ENCODE measurements around the gene PEPD. TPM values are rescaled to one million over a fixed set of nuclear protein-coding genes. Genes with fewer than 3 reads are reported as not detected.

The PEPD gene
- total and polyA plus RNA-seq, 10 of the 15 experiments (the other 5 are each of a cell fraction or from before 2014, with no cell fraction given), result 1.4 to 52.0 (median 20.2) TPM

GRCh38 chr19:33413868-33414666 is 107.5 kb downstream of the PEPD start:
- WGBS (ENCODE audit: insufficient coverage, insufficient replicate concordance, low lambda C conversion rate, missing lambda C conversion rate), result 49% methylated on average over 25 of the region's 25 CpGs
- in situ Hi-C loops (cut with MboI), result no loop called here
- H3K4me1 ChIP-seq (ENCODE audit: control insufficient read depth, insufficient read depth, low read length), result no peaks in the 10 kb centered on the region
- RAD21 ChIA-PET (ENCODE audit: unreplicated experiment), result no interaction called here
- ATAC-seq, result no peak
- H3K36me3 ChIP-seq (ENCODE audit: control insufficient read depth in 2 of 2, insufficient read depth in 2 of 2, low read length in 1 of 2), result no peaks in the 10 kb centered on the region
- no peak overlapping the region for H3K9ac ChIP-seq (ENCODE audit: control insufficient read depth, insufficient read depth, low read length)
- no TSS peak for BruUV-seq (replicated peaks)
- H2AFZ ChIP-seq (ENCODE audit: control insufficient read depth, low read depth, low read length), result no peak overlapping the region
- H3K27me3 ChIP-seq (replicated peaks in 1 of 2; ENCODE audit: control insufficient read depth in 2 of 2, insufficient read depth in 2 of 2, low read length in 1 of 2), result no peaks in the 10 kb centered on the region
- POLR2A ChIA-PET, result no interaction called here
- no peaks in the 10 kb centered on the region for H3K79me2 ChIP-seq (ENCODE audit: control insufficient read depth, insufficient read depth, low read length)
- intact Hi-C loops (cut with micrococcal nuclease; ENCODE audit: unreplicated experiment), result no loop called here
- no peak for DNase-seq (ENCODE audit: low read depth, low spot score)
- no peak overlapping the region for H3K4me2 ChIP-seq (ENCODE audit: control insufficient read depth, insufficient read depth)
- H3K4me3 ChIP-seq, result no peak overlapping the region
- SMC1A ChIA-PET (ENCODE audit: uncharacterized antibody, unreplicated experiment), result no interaction called here
- TF ChIP-seq NFYA (IDR thresholded peaks at IDR 0.05; ENCODE audit: borderline replicate concordance, low read depth, low read length), result no peak
- TF ChIP-seq IRF5 (IDR thresholded peaks at IDR 0.05; ENCODE audit: borderline replicate concordance), result no peak
- no peak for TF ChIP-seq RBBP5 (conservative IDR thresholded peaks at IDR 0.05)
- TF ChIP-seq LARP7 (IDR thresholded peaks at IDR 0.05), result no peak
- no peak for TF ChIP-seq ZNF687 (IDR thresholded peaks at IDR 0.05)
- no peak for TF ChIP-seq NFXL1 (IDR thresholded peaks at IDR 0.05; ENCODE audit: borderline replicate concordance)
- TF ChIP-seq RAD51 (IDR thresholded peaks at IDR 0.05), result no peak
- TF ChIP-seq SREBF2 (IDR thresholded peaks at IDR 0.05; ENCODE audit: low read length), result no peak
- TF ChIP-seq ZBTB4 (CRISPR knock-in tag; IDR thresholded peaks at IDR 0.05), result no peak
- no peak for TF ChIP-seq ZSCAN29 (IDR thresholded peaks at IDR 0.05)
- no peak for TF ChIP-seq CBX3 (IDR thresholded peaks at IDR 0.05; ENCODE audit: borderline replicate concordance, low read depth)
- TF ChIP-seq BMI1 (IDR thresholded peaks at IDR 0.05; ENCODE audit: borderline replicate concordance), result no peak
- H3K9me3 ChIP-seq (replicated peaks; ENCODE audit: control insufficient read depth, insufficient read depth, low read length), result no peaks in the 10 kb centered on the region
- CTCF ChIA-PET, result interaction anchor here (2.5 kb wide), 1 partner anchor 16 kb away, joined by 8 read pairs; no protein-coding TSS in a partner anchor
- FAIRE-seq, result no peak
- H4K20me1 ChIP-seq (ENCODE audit: control insufficient read depth, insufficient read depth), result no peaks in the 10 kb centered on the region; the same call in 1 of the 2 replicates
- no peak overlapping the region for H3K27ac ChIP-seq (ENCODE audit: control insufficient read depth, insufficient read depth)
